Hematopoietic multipotent progenitor cell treated with erythropoietin and hydrocortisone succinate and interleukin-3 and kit ligand, for 8 days (in vitro differentiated cells): ENCODE measurements around the gene FARS2.

ENCODE experiments used
- DNase-seq: peaks from one replicate; pipeline ENCODE4 v3.0.0-alpha.2; 2015

Gene FARS2

GRCh38 chr6:5595184-5595583, 333.9 kb downstream of the FARS2 start:
- DNase-seq, result no peak

- no peak for DNase-seq
Observed at GRCh38 chr6:5597413-5597812, 336.1 kb downstream of the FARS2 start.

- DNase-seq, result no peak
Observed at GRCh38 chr6:5598123-5598522, 336.8 kb downstream of the FARS2 start.

- no peak for DNase-seq
Observed at GRCh38 chr6:5599127-5599526, 337.8 kb downstream of the FARS2 start.

GRCh38 chr6:5605937-5606336, 344.6 kb downstream of the FARS2 start:
- DNase-seq, result no peak

- DNase-seq, result no peak
Observed at GRCh38 chr6:5606546-5606945, 345.2 kb downstream of the FARS2 start.

- no peak for DNase-seq
Observed at GRCh38 chr6:5610640-5611039, 349.3 kb downstream of the FARS2 start.

- DNase-seq, result no peak
Observed at GRCh38 chr6:5617179-5617578, 355.9 kb downstream of the FARS2 start.

- DNase-seq, result no peak
Observed at GRCh38 chr6:5619249-5619648, 357.9 kb downstream of the FARS2 start.

- no peak for DNase-seq
Observed at GRCh38 chr6:5622276-5623005, 361.1 kb downstream of the FARS2 start.

- DNase-seq, result no peak
Observed at GRCh38 chr6:5623769-5624168, 362.5 kb downstream of the FARS2 start.

- no peak for DNase-seq
Observed at GRCh38 chr6:5624256-5624655, 362.9 kb downstream of the FARS2 start.

GRCh38 chr6:5626727-5627426, 365.6 kb downstream of the FARS2 start:
- no peak for DNase-seq

GRCh38 chr6:5630636-5631035, 369.3 kb downstream of the FARS2 start:
- no peak for DNase-seq

- no peak for DNase-seq
Observed at GRCh38 chr6:5632348-5632935, 371.1 kb downstream of the FARS2 start.

- DNase-seq, result no peak
Observed at GRCh38 chr6:5634525-5634924, 373.2 kb downstream of the FARS2 start.

- no peak for DNase-seq
Observed at GRCh38 chr6:5636210-5637030, 375.1 kb downstream of the FARS2 start.

GRCh38 chr6:5637714-5638113, 376.4 kb downstream of the FARS2 start:
- no peak for DNase-seq

- DNase-seq, result no peak
Observed at GRCh38 chr6:5638666-5639065, 377.4 kb downstream of the FARS2 start.

GRCh38 chr6:5639193-5639592, 377.9 kb downstream of the FARS2 start:
- DNase-seq, result no peak

GRCh38 chr6:5640614-5641013, 379.3 kb downstream of the FARS2 start:
- no peak for DNase-seq

GRCh38 chr6:5644523-5645185, 383.3 kb downstream of the FARS2 start:
- DNase-seq, result no peak
